Vein endothelial cell (primary cell): ENCODE measurements around the gene SDK1. TPM values are rescaled to one million over a fixed set of nuclear protein-coding genes. Genes with fewer than 3 reads are reported as not detected.

Source experiments
- total RNA-seq: library from RNA; depleted of rRNA; stranded (reverse); fragments of >200 nt; gene quantifications from 2 replicates; pipeline ENCODE4 v1.2.3, GENCODE V29; 2012

The SDK1 gene
- 0.19 and 0.65 TPM in 2 replicates for total RNA-seq

GRCh38 chr7:3300651-3301448, at the start of gene SDK1:
SDK1 (plus strand) TSS chr7:3301252; CDS start chr7:3301587, 335 bp downstream.

